ES-I3 (cell line): Measurements from ENCODE around the gene CDON.

Source experiments
- H3K36me3 ChIP-seq: 2 replicates; pipeline ENCODE4 v1.6.1; 2013; ENCODE audit warnings: mild to moderate bottlenecking, low read length, control low read depth, moderate library complexity; ENCODE audit not compliant: insufficient read depth
- H3K4me1 ChIP-seq: 2 replicates; pipeline ENCODE4 v1.6.1; 2013; ENCODE audit warnings: mild to moderate bottlenecking, control low read depth, low read length; ENCODE audit not compliant: insufficient read depth
- H3K9ac ChIP-seq: 2 replicates; pipeline ENCODE4 v1.6.1; 2013; ENCODE audit warnings: low read depth, mild to moderate bottlenecking, low read length, moderate library complexity
- H3K9me3 ChIP-seq: 2 replicates; pipeline ENCODE4 v1.6.1; 2013; ENCODE audit warnings: mild to moderate bottlenecking, low read length, moderate library complexity; ENCODE audit not compliant: control insufficient read depth, insufficient read depth

CDON gene

DNA sequence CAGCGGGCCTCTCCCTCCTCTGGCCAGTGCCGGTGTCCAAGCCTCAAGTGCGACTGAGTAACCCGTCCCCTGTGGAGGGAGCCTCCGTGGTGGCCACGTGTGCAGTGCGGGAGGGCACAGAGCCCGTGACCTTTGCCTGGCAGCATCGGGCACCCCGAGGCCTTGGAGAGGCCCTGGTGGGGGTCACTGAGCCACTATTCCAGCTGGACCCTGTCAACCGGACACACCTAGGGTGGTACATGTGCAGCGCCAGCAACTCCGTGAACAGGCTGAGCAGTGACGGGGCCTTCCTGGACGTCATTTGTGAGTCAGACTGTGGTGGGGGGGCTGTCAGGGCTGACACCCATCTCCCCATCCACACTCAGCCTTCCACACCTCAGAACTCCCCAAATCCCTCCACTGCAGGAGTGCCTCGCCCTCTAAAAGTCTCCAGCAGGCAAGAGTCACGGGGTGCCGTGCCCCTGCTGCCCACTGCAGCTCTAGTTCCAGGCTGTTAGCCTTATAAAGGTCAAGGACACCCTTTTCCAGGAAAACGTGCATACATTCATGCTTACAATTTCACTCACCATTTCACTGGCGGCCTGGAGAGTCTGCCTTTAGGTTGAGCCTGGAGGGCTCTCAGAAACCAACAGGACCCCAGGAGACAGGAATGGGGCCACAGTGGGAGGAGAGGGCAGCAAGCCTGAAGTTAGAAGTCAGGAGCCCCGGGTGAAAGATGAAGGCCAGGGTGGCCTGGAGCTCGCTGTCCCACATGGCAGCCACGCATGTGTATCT, 114.2 kb downstream of the CDON start:
- no peaks in the 10 kb centered on the region for H3K36me3 ChIP-seq
- H3K9me3 ChIP-seq: no peaks in the 10 kb centered on the region
- H3K9ac ChIP-seq: no peak overlapping the region
- H3K4me1 ChIP-seq: peaks cover 3% of the 10 kb centered on the region; the same call in 1 of the 2 replicates

DNA sequence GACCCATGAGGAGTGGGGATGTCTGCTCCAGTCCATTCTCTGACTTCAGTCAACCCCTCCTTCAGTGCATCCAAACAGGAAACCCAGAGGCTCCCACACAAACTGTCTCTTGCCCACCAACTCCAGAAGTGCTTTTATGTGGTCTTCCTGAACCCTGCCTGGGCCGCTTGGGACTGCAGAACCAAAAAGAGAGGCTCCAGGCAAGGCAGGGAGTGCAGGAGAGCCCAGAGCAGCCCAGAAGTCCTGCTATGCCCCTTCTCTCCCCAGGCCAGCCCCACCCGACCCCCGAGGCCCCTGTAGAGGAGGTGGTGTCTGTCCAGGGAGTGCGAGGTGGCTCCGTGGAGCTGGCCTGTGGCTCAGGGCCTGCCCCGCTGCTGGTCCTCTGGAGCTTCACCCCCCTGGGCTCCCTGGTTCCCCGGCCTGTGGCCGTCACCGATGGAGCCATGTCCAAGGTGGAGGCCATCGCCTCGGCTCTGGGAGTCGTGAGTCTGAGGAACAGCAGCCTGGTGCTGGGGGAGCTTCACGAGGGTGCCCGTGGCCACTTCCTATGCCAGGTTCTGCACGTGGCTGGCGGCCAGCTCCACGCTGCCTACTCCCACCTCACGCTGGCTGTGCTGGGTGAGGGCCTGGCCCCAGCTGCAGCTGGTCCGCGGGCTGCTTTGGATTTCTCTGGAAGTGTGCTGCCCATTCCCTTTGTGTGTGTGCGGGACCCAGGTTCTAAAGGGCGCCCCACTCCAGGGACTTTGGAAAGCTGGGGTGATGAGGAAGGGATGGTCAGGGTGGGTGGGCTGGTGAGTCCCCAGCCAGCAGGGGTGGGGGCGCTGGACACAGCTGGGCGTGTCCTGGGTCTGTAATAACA, 115.0 kb downstream of the CDON start:
- Histone ChIP-seq H3K4me1 (peaks cover 3% of the 10 kb centered on the region; the same call in 1 of the 2 replicates), H3K9ac (no peak overlapping the region), H3K36me3 (no peaks in the 10 kb centered on the region), H3K9me3 (no peaks in the 10 kb centered on the region)

DNA sequence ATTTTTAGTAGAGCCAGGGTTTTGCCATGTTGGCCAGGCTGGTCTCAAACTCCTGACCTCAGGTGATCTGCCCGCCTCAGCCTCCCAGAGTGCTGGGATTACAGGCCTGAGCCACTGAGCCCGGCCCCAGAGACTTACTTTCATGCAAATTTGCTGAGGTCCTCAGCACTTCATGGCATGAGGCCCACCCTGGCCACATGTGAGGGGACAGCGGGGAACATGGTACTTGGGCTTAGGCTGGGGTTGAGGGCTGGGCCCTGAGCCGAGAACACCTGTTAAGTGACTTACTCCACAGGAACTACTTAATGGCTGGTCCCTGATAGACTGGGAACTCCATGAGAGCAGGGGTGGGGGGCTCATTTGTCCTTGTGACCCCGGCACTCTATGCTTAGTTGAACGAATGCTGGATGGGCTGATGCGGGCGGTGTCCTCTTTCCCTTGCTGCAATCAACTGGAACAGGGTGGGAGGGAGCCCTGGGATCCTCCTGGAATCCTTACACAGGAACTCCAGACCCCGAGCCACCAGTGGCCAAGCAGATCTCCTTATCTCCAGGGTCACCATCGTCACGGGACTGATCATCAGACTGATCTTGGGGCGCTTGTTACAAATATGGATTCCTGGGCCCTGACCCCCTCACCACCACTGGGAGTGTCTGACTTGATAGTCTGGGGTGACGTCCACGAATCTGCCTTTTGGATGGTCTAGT, 115.8 kb downstream of the CDON start:
- Histone ChIP-seq H3K4me1 (peaks cover 7% of the 10 kb centered on the region; the same call in 1 of the 2 replicates), H3K9ac (no peak overlapping the region), H3K36me3 (no peaks in the 10 kb centered on the region), H3K9me3 (no peaks in the 10 kb centered on the region)

DNA sequence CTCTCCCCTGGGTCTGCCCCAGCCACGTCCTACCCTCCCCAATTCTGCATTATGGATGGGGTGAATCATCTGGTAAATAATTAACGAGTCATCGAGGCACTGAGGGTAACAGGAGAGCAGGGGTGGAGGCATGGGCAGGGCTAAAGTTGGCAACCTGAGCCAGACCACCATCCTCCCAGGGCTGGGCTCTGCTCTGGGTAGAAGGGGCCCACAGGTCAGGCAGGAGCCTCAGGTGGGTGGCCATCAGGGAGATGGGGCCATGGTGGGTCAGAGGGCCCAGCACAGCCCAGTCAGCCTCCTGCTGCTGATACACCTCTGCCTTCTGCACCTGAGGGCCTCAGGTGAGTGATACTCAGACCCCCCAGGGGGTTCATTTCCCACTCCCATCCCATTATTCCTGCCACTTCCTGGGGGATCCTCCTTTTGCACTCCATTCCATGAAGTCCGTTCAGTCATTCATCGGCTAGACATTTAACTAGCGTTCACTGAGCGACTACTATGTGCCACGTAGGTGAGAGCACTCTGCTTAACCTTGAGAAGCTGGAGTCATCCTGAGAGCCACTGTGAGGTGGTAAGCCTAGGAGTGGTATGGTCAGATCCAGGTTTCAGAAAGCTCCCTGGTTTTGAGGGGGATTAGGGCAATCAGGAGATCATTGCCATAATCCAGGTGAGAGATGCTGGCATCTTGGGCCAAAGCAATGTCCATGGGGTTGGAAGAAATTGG, 116.7 kb downstream of the CDON start, which contains the start of gene VSIG10L2:
Gene VSIG10L2, plus strand, starts transcription at position 248 of the 724 bp plus-strand sequence. Its CDS starts 12 bp downstream, at position 260.
- no peak within 1 kb of the TSS for H3K9ac ChIP-seq
- no peaks in the 10 kb centered on the region for H3K36me3 ChIP-seq
- peaks cover 16% of the 10 kb centered on the region for H3K4me1 ChIP-seq
- no peaks in the 10 kb centered on the region for H3K9me3 ChIP-seq

DNA sequence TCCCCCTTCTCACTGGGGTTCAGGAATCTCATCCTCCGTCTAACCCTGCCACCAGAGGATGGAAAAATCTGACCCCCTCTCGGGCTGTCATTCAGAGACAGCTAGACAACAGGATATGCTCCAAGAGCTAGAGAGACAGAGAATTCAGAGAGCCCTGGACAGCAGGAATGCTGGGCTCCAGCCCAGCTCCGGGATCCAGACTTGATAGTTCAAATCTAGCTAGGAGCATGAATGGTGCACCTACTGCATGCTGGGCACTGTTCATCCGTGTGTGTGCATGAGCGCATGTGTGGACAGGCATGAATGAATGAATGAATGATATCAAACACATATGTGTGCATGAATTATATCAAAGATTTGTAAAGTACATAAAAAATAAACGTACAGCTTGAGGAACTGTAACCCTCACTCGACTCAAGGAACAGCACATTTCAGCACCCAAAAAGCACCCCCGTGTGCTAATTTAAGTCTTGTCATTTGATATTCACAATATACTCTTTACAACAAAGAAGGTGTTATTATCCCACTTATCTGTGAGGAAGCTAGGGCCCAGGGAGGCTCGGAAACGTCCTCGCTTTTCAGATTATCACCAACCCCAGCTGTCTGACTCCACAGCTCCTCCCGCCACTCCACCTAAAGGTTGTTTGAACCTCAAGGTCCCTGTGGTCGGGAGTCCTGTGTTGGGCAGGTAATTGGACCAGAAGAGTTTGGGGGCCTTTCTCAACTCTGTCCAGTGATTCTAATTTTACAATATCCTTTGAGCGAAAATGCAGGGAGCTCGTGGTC, 117.5 kb downstream of the CDON start:
- Histone ChIP-seq H3K9me3 (no peaks in the 10 kb centered on the region), H3K36me3 (no peaks in the 10 kb centered on the region), H3K4me1 (peaks cover 17% of the 10 kb centered on the region), H3K9ac (no peak overlapping the region)

DNA sequence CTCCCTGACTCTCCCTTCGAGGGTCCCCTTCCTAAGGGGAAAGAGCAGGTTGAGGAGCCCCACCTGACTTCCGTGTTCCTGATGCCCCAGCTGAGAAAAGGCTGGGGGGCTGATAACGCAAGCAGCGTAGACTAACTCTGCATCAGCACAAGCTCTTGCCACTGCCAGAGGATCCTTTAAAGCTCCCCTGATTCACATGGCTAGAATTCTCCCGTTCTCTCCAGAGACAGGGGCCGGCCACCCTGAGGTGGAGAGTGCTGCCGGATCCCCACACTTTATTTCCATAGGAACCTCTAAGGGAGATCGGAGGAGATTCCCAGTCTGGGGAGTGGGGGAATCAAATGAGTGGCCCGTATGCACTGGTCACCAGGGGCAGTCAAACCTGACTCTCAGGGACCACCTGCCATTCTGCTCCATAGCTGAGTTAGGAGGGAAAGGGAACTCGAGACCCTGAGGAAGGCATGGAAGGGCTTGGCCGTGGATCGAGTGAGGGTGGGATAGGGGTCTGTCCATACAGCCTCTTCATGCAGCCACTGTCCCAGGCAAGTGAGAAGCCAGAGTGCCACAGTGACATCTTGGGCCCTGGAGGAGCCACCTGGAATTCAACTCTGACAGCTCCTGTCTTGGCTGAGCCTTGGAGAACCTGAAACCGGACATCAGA, 118.2 kb downstream of the CDON start:
- Histone ChIP-seq H3K36me3 (no peaks in the 10 kb centered on the region), H3K4me1 (peaks cover 17% of the 10 kb centered on the region), H3K9ac (no peak overlapping the region), H3K9me3 (no peaks in the 10 kb centered on the region)

DNA sequence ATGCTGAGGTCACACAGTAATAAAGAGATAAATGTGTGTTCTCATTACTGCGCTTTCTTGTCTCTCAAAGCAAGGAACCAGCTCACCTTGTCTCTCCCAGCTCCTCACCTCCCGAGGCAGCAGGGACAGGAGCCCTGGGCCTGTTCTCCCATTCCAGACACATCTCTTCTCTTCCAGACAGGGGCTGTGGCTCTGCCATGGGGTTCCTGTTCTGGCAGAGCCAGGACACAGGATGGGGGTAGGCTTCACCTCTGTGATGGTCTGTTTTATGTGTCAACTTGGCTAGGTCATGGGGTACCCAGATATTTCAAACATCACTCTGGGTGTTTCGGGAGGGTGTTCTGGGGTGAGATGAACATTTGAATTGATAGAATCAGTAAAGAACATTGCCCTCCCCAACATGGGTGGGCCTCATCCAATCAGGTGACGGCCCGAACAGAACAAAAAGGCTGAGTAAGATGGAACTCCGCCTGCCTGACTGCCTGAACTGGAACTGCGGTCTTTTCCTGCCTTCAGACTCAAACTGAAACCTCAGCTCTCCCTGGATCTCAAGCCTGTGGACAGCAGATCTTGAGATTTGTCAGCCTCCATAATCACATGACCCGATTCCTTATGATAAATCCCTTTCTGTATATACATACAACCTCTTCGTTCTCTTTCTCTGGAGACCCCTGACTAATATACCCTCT, 118.9 kb downstream of the CDON start:
- Histone ChIP-seq H3K4me1 (peaks cover 17% of the 10 kb centered on the region), H3K36me3 (no peaks in the 10 kb centered on the region), H3K9ac (no peak overlapping the region), H3K9me3 (no peaks in the 10 kb centered on the region)

DNA sequence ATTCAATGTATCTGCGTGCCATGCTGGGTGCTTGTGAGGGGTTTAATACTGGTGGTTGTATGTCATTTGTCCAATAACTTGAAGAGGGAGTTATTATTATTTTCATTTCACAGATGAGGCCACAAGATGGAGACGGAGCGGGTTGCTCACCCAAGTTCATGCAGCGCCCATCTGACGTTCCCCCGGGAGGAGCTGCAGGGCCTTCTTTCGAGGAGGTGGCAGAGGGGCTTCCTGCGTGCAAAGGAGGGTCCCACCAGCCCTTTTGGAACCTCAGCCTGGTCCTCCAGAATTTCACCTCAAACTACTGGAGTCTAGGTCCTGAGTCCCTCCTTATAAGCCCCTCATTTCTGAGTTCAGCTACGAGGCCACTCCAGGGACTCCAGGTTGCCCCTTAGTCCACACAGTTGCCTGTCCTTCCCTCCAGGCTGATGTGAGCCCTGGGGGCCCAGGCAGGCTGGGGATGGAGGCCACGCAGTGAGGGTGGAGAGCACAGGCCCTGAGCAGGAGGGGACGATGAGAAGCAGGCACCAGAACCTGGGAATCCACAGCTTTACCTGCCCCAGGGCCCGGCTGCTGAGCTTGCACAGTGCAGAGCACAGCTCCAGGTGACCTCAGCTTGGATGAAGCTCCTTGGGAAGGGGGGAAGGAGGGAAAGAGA, 119.8 kb downstream of the CDON start:
- Histone ChIP-seq H3K4me1 (peaks cover 17% of the 10 kb centered on the region), H3K36me3 (no peaks in the 10 kb centered on the region), H3K9me3 (no peaks in the 10 kb centered on the region), H3K9ac (no peak overlapping the region)

DNA sequence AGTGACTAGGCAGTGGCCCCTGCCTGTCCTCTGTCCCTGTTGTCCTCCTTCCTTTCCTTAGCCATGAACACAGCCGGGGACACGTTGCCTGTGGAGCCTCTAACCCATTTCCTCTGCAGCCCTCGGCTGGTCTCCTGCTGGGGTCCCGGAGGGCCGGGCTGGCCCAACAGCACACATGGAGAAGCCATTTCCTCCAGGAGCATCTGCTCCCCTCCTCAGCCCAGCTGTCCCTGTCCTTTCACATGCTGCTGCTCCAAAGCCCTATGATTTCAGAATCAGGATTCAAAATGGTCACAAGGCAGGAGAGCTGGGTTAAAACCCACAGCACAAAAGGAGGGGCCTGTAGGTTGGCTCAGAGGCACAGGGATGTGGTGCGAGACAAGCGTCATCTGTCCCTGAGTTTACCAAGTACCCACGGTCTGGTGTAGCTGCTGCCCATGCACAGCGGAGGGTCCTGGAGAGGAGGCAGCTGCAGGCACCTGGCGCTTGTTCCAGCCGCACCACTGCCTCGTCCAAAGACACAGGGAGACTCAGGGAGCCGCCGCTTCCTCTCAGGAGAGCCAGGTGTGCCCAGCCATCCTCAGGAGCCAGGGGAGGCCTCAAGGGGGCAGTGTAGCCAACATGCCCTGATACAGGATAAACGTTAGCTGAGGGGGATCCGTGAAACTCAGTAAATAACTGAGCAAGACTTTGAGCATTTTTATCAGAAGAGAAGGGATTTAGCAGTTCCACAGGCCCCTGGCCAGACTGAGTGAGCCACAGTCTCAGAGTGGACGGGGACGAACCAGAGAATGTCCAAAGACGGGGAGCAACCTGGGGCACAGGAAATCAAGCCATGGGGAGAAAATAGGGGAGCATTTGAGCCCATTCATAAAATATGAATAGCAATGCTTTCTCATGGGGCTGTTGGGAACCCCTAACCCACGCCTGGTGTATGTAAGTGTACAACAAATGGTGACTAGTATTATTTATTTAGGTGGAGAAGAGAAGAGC, 120.8 kb downstream of the CDON start:
- H3K9me3 ChIP-seq: no peaks in the 10 kb centered on the region
- no peak overlapping the region for H3K9ac ChIP-seq
- peaks cover 17% of the 10 kb centered on the region for H3K4me1 ChIP-seq
- no peaks in the 10 kb centered on the region for H3K36me3 ChIP-seq

DNA sequence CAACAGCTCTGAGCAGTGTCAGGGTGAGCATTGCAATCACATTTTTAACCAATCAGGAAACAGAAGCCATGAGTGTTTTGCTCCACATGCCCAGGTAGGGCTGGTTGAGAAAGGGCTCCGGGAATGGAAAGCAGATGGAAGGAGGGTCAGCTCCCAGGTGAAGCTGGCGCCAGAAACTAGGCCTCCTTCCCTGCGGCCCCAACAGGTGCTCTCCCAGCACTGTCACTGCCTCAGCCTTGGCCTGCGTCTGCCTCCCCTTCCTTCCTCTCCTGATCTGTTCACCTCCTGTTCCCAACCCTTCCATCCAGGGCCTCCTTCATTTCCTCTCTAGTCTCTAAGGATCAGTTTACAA, 121.4 kb downstream of the CDON start:
- Histone ChIP-seq H3K9me3 (no peaks in the 10 kb centered on the region), H3K36me3 (no peaks in the 10 kb centered on the region), H3K4me1 (peaks cover 17% of the 10 kb centered on the region), H3K9ac (no peak overlapping the region)

DNA sequence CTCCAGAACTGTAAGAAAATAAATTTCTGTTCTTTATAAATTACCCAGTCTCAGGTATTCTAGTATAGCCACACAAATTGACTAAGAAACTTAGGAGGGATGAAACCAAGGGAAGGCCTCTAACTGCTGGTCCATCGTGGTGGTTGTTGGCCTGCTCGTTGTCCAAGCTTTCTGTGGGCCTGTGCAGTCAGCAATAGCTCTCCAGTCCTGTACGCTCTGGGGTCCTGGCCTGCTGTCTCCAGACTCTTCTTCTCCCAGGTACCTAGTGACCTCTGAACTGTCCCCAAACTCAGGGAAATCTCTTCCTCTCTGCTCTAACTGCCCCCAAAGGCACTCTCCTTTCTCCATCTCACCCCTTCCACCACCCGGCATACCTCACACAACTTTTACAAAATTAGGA, 122.5 kb downstream of the CDON start:
- Histone ChIP-seq H3K4me1 (peaks cover 14% of the 10 kb centered on the region), H3K36me3 (no peaks in the 10 kb centered on the region), H3K9me3 (no peaks in the 10 kb centered on the region), H3K9ac (no peak overlapping the region)
